IMR-90 (cell line): Measurements from ENCODE around the gene SYNPR. TPM values are rescaled to one million over a fixed set of nuclear protein-coding genes. Genes with fewer than 3 reads are reported as not detected.

Experiments
- ATAC-seq: fragments of 200-7000 bp; cut with Tn5 transposase; 2 replicates; pipeline ENCODE4 v1.9.1; 2020; ENCODE audit warnings: low read depth, mild to moderate bottlenecking, moderate library complexity
- BruUV-seq: library from RNA; stranded (reverse); fragments of 400-500 nt; replicated peaks from 2 replicates; lab custom pipeline; 2021; lab: Mats Ljungman, UMichigan
- CTCF ChIA-PET: fragments of 300-600 bp; formaldehyde crosslinking; extraction: SDS; loops from one replicate; lab custom pipeline; 2021; ENCODE audit warnings: antibody characterized with exemption; lab: Yijun Ruan, JAX
- POLR2A ChIA-PET: fragments of 300-600 bp; sonication (Branson Sonifier 250); formaldehyde crosslinking; loops from one replicate; lab custom pipeline; 2022; ENCODE audit warnings: antibody characterized with exemption; ENCODE audit not compliant: unreplicated experiment; lab: Charles Lee
- DNase-seq: peaks from one replicate; pipeline ENCODE4 v3.0.0; 2013
- H2AFZ ChIP-seq: replicated peaks from 2 replicates; pipeline ENCODE3; 2013; ENCODE audit warnings: low read length, mild to moderate bottlenecking; ENCODE audit not compliant: poor library complexity
- H2AK5ac ChIP-seq: 2 replicates; pipeline ENCODE4 v1.6.1; 2013; ENCODE audit warnings: low read depth, low read length, inconsistent platforms
- H2AK9ac ChIP-seq: replicated peaks from 2 replicates; pipeline ENCODE3; 2013; ENCODE audit warnings: mild to moderate bottlenecking, low read depth, low read length, moderate library complexity; ENCODE audit not compliant: poor library complexity
- H2BK120ac ChIP-seq: 2 replicates; pipeline ENCODE4 v1.6.1; 2013; ENCODE audit warnings: low read depth, low read length, inconsistent platforms
- H2BK15ac ChIP-seq: 3 replicates; pipeline ENCODE4 v1.6.1; 2013; ENCODE audit warnings: low read depth, low read length, inconsistent platforms
- H2BK20ac ChIP-seq: 2 replicates; pipeline ENCODE4 v1.6.1; 2013; ENCODE audit warnings: low read depth, mild to moderate bottlenecking, inconsistent platforms, low read length, moderate library complexity
- H2BK5ac ChIP-seq: 2 replicates; pipeline ENCODE4 v1.6.1; 2013; ENCODE audit warnings: mild to moderate bottlenecking, low read depth, low read length, inconsistent platforms; ENCODE audit not compliant: poor library complexity, severe bottlenecking
- H3K14ac ChIP-seq: replicated peaks from 2 replicates; pipeline ENCODE4 v1.6.1; 2013; ENCODE audit warnings: low read depth, low read length, inconsistent platforms
- H3K18ac ChIP-seq: 2 replicates; pipeline ENCODE4 v1.6.1; 2013; ENCODE audit warnings: low read depth, low read length, control low read depth
- H3K23ac ChIP-seq: 2 replicates; pipeline ENCODE4 v1.6.1; 2013; ENCODE audit warnings: low read depth, low read length, inconsistent platforms
- H3K27ac ChIP-seq: 2 replicates; pipeline ENCODE4 v1.5.1; 2013; ENCODE audit warnings: mild to moderate bottlenecking, control low read depth, low read length; ENCODE audit not compliant: insufficient read depth
- H3K27me3 ChIP-seq: 2 replicates; pipeline ENCODE4 v1.6.1; 2013; ENCODE audit warnings: low read length; ENCODE audit not compliant: control insufficient read depth, insufficient read depth
- H3K36me3 ChIP-seq: 2 replicates; pipeline ENCODE4 v1.6.1; 2013; ENCODE audit warnings: low read length, mixed read lengths; ENCODE audit not compliant: control insufficient read depth, insufficient read depth
- H3K4ac ChIP-seq: 2 replicates; pipeline ENCODE4 v1.6.1; 2013; ENCODE audit warnings: low read depth, low read length, inconsistent platforms
- H3K4me1 ChIP-seq: 2 replicates; pipeline ENCODE4 v1.6.1; 2013; ENCODE audit warnings: low read length, mixed read lengths; ENCODE audit not compliant: control insufficient read depth, insufficient read depth
- H3K4me2 ChIP-seq: 2 replicates; pipeline ENCODE4 v1.6.1; 2013; ENCODE audit warnings: low read depth, mild to moderate bottlenecking, control low read depth, low read length, moderate library complexity
- H3K4me3 ChIP-seq: 2 replicates; pipeline ENCODE4 v1.5.1; 2013; ENCODE audit warnings: low read depth, mild to moderate bottlenecking, control low read depth, low read length, moderate library complexity; ENCODE audit not compliant: insufficient read depth
- H3K56ac ChIP-seq: 2 replicates; pipeline ENCODE4 v1.6.1; 2013; ENCODE audit warnings: low read length, inconsistent platforms; ENCODE audit not compliant: insufficient read depth; ENCODE audit errors: extremely low read depth
- H3K79me1 ChIP-seq, 2 experiments: 2 replicates each; pipeline ENCODE4 v1.6.1; 2013; ENCODE audit warnings: low read length in 2 of 2, inconsistent platforms in 1 of 2, low read depth in 1 of 2
- H3K9ac ChIP-seq: 2 replicates; pipeline ENCODE4 v1.6.1; 2013; ENCODE audit warnings: low read depth, low read length, control low read depth
- H3K9me1 ChIP-seq: 2 replicates; pipeline ENCODE4 v1.6.1; 2013; ENCODE audit warnings: low read length, inconsistent platforms; ENCODE audit not compliant: insufficient read depth
- H3K9me3 ChIP-seq: 2 replicates; pipeline ENCODE4 v1.6.1; 2013; ENCODE audit warnings: low read length; ENCODE audit not compliant: control insufficient read depth, insufficient read depth
- H4K20me1 ChIP-seq: 2 replicates; pipeline ENCODE4 v1.6.1; 2013; ENCODE audit warnings: low read length, inconsistent platforms; ENCODE audit not compliant: insufficient read depth
- H4K5ac ChIP-seq: 2 replicates; pipeline ENCODE4 v1.6.1; 2013; ENCODE audit warnings: mild to moderate bottlenecking, low read depth, low read length, control low read depth
- H4K8ac ChIP-seq, 2 experiments: 2 replicates each; pipeline ENCODE4 v1.6.1; 2013; ENCODE audit warnings: low read depth in 2 of 2, low read length in 2 of 2, control low read depth in 1 of 2, inconsistent platforms in 1 of 2
- H4K91ac ChIP-seq: 2 replicates; pipeline ENCODE4 v1.6.1; 2013; ENCODE audit warnings: low read depth, low read length, inconsistent platforms; ENCODE audit not compliant: insufficient read depth
- CEBPB ChIP-seq: IDR thresholded peaks from 2 replicates; pipeline ENCODE4 v1.6.1; 2012; ENCODE audit warnings: low read depth, low read length, improper control_type of control experiment
- FOS ChIP-seq: fragments of 150-350 bp; IDR thresholded peaks from 2 replicates; pipeline ENCODE4 v1.6.1; 2016; ENCODE audit warnings: low read depth, low read length
- MXI1 ChIP-seq: IDR thresholded peaks from 2 replicates; pipeline ENCODE4 v1.6.1; 2012; ENCODE audit warnings: low read depth, mild to moderate bottlenecking, low read length, moderate library complexity, borderline replicate concordance
- POLR2A ChIP-seq: IDR thresholded peaks from 2 replicates; pipeline ENCODE4 v1.6.1; 2012; ENCODE audit warnings: mild to moderate bottlenecking, low read depth, low read length
- RAD21 ChIP-seq: IDR thresholded peaks from 2 replicates; pipeline ENCODE4 v1.6.1; 2012; ENCODE audit warnings: low read length, improper control_type of control experiment
- RCOR1 ChIP-seq: IDR thresholded peaks from 2 replicates; pipeline ENCODE4 v1.6.1; 2012; ENCODE audit warnings: mild to moderate bottlenecking, low read length, improper control_type of control experiment; ENCODE audit not compliant: insufficient replicate concordance
- SMC3 ChIP-seq: fragments of 150-350 bp; IDR thresholded peaks from 2 replicates; pipeline ENCODE4 v1.6.1; 2016; ENCODE audit warnings: low read depth, mild to moderate bottlenecking, antibody characterized with exemption, low read length, moderate library complexity
- USF2 ChIP-seq: fragments of 150-350 bp; IDR thresholded peaks from 2 replicates; pipeline ENCODE4 v1.6.1; 2017; ENCODE audit warnings: mild to moderate bottlenecking, antibody characterized with exemption, low read length, low read depth
- WGBS, 2 experiments: methylation state at CpG; one replicate each; pipeline versions ENCODE4 v1.1.5 to v1.1.7; 2013; ENCODE audit warnings: missing lambda C conversion rate in 2 of 2; ENCODE audit not compliant: insufficient read length in 1 of 2; ENCODE audit errors: extremely low coverage in 2 of 2; 5-methylcytosine and 5-hydroxymethylcytosine counted together
- dilution Hi-C: fragments of 300-500 bp; cut with HindIII; formaldehyde crosslinking; loops from one replicate; pipeline ENCODE4 v1.14.3; 2018; ENCODE audit warnings: low sequenced_read_pairs; ENCODE audit not compliant: unreplicated experiment
- in situ Hi-C: fragments of 300-500 bp; cut with MboI; formaldehyde crosslinking; loops from 3 replicates; pipeline ENCODE4 v1.14.3; 2019; ENCODE audit warnings: low sequenced_read_pairs, inconsistent platforms, mixed read lengths
- intact Hi-C: fragments of 100-400 bp; cut with micrococcal nuclease; formaldehyde crosslinking; loops from 2 replicates; pipeline ENCODE4 v1.10.0; 2022
- polyA plus RNA-seq, 3 experiments: library from polyadenylated mRNA; depleted of rRNA; stranded (reverse); fragments of >200 nt; gene quantifications; 2 replicates each; pipeline ENCODE4 v1.2.3, GENCODE V29; 2012; ENCODE audit warnings: low replicate concordance in 1 of 3
- total RNA-seq: library from RNA; depleted of rRNA; stranded (reverse); fragments of >200 nt; gene quantifications from 2 replicates; pipeline ENCODE4 v1.2.3, GENCODE V29; 2012

Gene SYNPR
- total and polyA plus RNA-seq, 2 of the 4 experiments (the other 2 are of a cell fraction) = not detected

GRCh38 chr3:63355809-63356208 lies 77.7 kb downstream of the SYNPR start:
- no peaks in the 10 kb centered on the region for H3K79me1 ChIP-seq
- no peak overlapping the region for H2BK15ac ChIP-seq
- TF ChIP-seq USF2 (no peak), RAD21 (no peak), POLR2A (no peak), MXI1 (no peak), FOS (no peak), CEBPB (no peak), SMC3 (no peak), RCOR1 (no peak)
- H3K36me3 ChIP-seq = no peaks in the 10 kb centered on the region
- no peak overlapping the region for H2AFZ ChIP-seq
- no TSS peak for BruUV-seq
- DNase-seq (no peak), ATAC-seq (no peak)
- ChIA-PET POLR2A (no interaction called here), CTCF (interaction anchor here (0.5 kb wide), 1 partner anchor 19 kb away, joined by 4 read pairs; no protein-coding TSS in a partner anchor)
- H2AK9ac ChIP-seq = no peak overlapping the region
- in situ Hi-C loops = loop anchor here (10.0 kb wide), 1 partner anchor 309 kb away; no protein-coding TSS in a partner anchor
- no peak overlapping the region for H3K9ac ChIP-seq
- no peak overlapping the region for H4K91ac ChIP-seq
- peaks cover 2% of the 10 kb centered on the region; the same call in 1 of the 2 replicates for H3K27me3 ChIP-seq
- H3K9me3 ChIP-seq = no peaks in the 10 kb centered on the region
- no peaks in the 10 kb centered on the region; the same call in 1 of the 2 replicates for H4K20me1 ChIP-seq
- no peak overlapping the region for H2BK20ac ChIP-seq
- no peak overlapping the region for H3K4ac ChIP-seq
- H3K18ac ChIP-seq = no peak overlapping the region
- no peaks in the 10 kb centered on the region for H3K4me1 ChIP-seq
- H3K9me1 ChIP-seq = no peaks in the 10 kb centered on the region
- intact Hi-C loops = no loop called here
- H3K4me2 ChIP-seq = no peak overlapping the region
- no peak overlapping the region for H2BK5ac ChIP-seq
- H4K5ac ChIP-seq = no peak overlapping the region
- H3K27ac ChIP-seq = no peak overlapping the region
- H2AK5ac ChIP-seq = no peak overlapping the region
- H3K4me3 ChIP-seq = no peak overlapping the region
- H3K23ac ChIP-seq = no peak overlapping the region
- dilution Hi-C loops = no loop called here
- no peak overlapping the region for H3K14ac ChIP-seq
- no peak overlapping the region for H4K8ac ChIP-seq
- no CpG with 5 or more reads among the region's 2 CpGs for WGBS, 2 experiments
- H2BK120ac ChIP-seq = no peak overlapping the region
- H3K56ac ChIP-seq = no peak overlapping the region
